Left cardiac atrium (tissue), 4 donors: ENCODE results near the gene SAMD5. TPM values are rescaled to one million over a fixed set of nuclear protein-coding genes. Genes with fewer than 3 reads are reported as not detected.
A peak's percentile ranks its signal among the peaks of the same experiment; 100 is the strongest.
"Not testable (repeated sequence)": the region's sequence is repeated elsewhere in the genome, so short reads cannot be mapped to it uniquely, and the experiment has no call there.

Source experiments
- ATAC-seq, 2 donors: fragments of 200-7000 bp; cut with Tn5 transposase; one replicate each; pipeline ENCODE4 v1.9.1; 2020; ENCODE audit warnings: mild to moderate bottlenecking in 2 of 2, moderate library complexity in 2 of 2
- DNase-seq: peaks from one replicate; pipeline ENCODE4 v3.0.0-alpha.2; 2020
- intact Hi-C, 2 donors: fragments of 100-400 bp; cut with DNase I; formaldehyde crosslinking; loops; one replicate each; pipeline versions ENCODE4 v1.14.1 to v1.15.1; 2022 to 2023
- total RNA-seq, 2 donors: library from RNA; stranded (reverse); fragmentation: NEBNext Ultra II Directional; extraction: Animal tissue kit (Norgen Biotek cat#: 25700); gene quantifications; one replicate each; pipeline ENCODE4 v1.2.1, GENCODE V29; 2021
- donor health status: DM: no; HTN: yes; CAD: no.
- donor health status: DM: no; HTN: yes; CAD: no; lungs with severe emphysema.
- donor health status: DM: yes; HTN: yes; CAD: no.
- donor health status: Dilated cardiomyopathy.

Gene SAMD5
- total RNA-seq, 2 donors from 2014 or later, result 1.6 to 2.1 TPM

- ATAC-seq, result no peak
- no peak for DNase-seq
- intact Hi-C loops, result no loop called here
These were observed 14.1 kb downstream of the SAMD5 start for GRCh38 chr6:147522597-147522996.

GRCh38 chr6:147525519-147526209 is 17.2 kb downstream of the SAMD5 start:
- intact Hi-C loops, result no loop called here
- DNase-seq (no peak), ATAC-seq (no peak)

GRCh38 chr6:147527197-147527596 is 18.7 kb downstream of the SAMD5 start:
- intact Hi-C loops, result no loop called here
- ATAC-seq, result no peak
- DNase-seq, result no peak

GRCh38 chr6:147528511-147529145 is 20.1 kb downstream of the SAMD5 start:
- no peak for ATAC-seq
- intact Hi-C loops, result no loop called here

GRCh38 chr6:147530132-147531060 is 21.9 kb downstream of the SAMD5 start:
- DNase-seq, result no peak
- intact Hi-C loops, result no loop called here

More at GRCh38 chr6:147528511-147529145, 20.1 kb downstream of the SAMD5 start:
- DNase-seq, result no peak

GRCh38 chr6:147531321-147531720 is 22.8 kb downstream of the SAMD5 start:
- ATAC-seq (no peak), DNase-seq (no peak)
- intact Hi-C loops, result no loop called here

More at GRCh38 chr6:147530132-147531060, 21.9 kb downstream of the SAMD5 start:
- ATAC-seq, result no peak

- DNase-seq (no peak), ATAC-seq (no peak)
- intact Hi-C loops, result no loop called here
These were observed 25.8 kb downstream of the SAMD5 start for GRCh38 chr6:147534116-147534860.

- ATAC-seq, result no peak
- intact Hi-C loops, result no loop called here
These were observed 30.3 kb downstream of the SAMD5 start for GRCh38 chr6:147538821-147539220.

GRCh38 chr6:147540075-147540474 is 31.6 kb downstream of the SAMD5 start:
- ATAC-seq, result no peak
- intact Hi-C loops, result no loop called here
- DNase-seq, result no peak

More at GRCh38 chr6:147538821-147539220, 30.3 kb downstream of the SAMD5 start:
- no peak for DNase-seq

GRCh38 chr6:147542436-147542835 is 33.9 kb downstream of the SAMD5 start:
- DNase-seq, ATAC-seq, intact Hi-C loops: not testable (repeated sequence)

- intact Hi-C loops, result no loop called here
- ATAC-seq (no peak), DNase-seq (no peak)
These were observed 35.9 kb downstream of the SAMD5 start for GRCh38 chr6:147544420-147544819.

- DNase-seq (no peak), ATAC-seq (peak; percentile 34 to 71)
- intact Hi-C loops, result no loop called here
These were observed 38.2 kb downstream of the SAMD5 start for GRCh38 chr6:147546501-147547368.

- intact Hi-C loops, result no loop called here
- ATAC-seq, result peak; percentile 19 to 56
- DNase-seq, result no peak
These were observed 38.9 kb downstream of the SAMD5 start for GRCh38 chr6:147547369-147547902.

- intact Hi-C loops, result no loop called here
- DNase-seq, result no peak
These were observed 40.5 kb downstream of the SAMD5 start for GRCh38 chr6:147548921-147549475.

GRCh38 chr6:147549531-147549930 is 41.0 kb downstream of the SAMD5 start:
- intact Hi-C loops, result no loop called here
- DNase-seq, result no peak
- ATAC-seq, result no peak

More at GRCh38 chr6:147548921-147549475, 40.5 kb downstream of the SAMD5 start:
- ATAC-seq, result no peak

GRCh38 chr6:147551976-147552375 is 43.5 kb downstream of the SAMD5 start:
- intact Hi-C loops, result no loop called here
- DNase-seq, result no peak
- no peak for ATAC-seq

- no peak for ATAC-seq
- intact Hi-C loops, result no loop called here
- no peak for DNase-seq
These were observed 44.6 kb downstream of the SAMD5 start for GRCh38 chr6:147553099-147553498.
